Measurements from ENCODE around the gene PRAMEF12. TPM values are rescaled to one million over a fixed set of nuclear protein-coding genes. Genes with fewer than 3 reads are reported as not detected.
"Not testable (repeated sequence)": the region's sequence is repeated elsewhere in the genome, so short reads cannot be mapped to it uniquely, and the experiment has no call there.

The PRAMEF12 gene
- polyA plus RNA-seq (2013, experiment 1 of 2) = not detected
- not detected for polyA plus RNA-seq (2013, experiment 2 of 2)

DNA sequence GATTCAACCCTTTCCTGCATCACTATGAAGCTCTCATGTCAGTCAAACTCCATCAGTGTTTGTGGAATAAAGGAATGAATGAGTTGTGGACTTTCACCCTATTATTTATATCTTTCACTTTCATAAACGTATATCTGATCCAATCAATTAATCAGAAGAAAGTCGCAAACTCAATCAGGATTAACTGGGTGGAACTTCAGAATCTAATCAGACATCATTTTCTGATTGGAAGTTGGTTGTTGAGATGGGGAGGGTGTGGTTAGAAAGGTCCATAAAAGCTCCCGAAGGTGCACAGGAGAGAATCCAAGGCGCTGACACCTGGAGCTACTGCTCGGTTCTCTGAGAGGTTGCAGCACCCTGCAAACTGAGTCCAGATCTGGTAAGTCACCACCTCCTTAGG, at the start of gene PRAMEF12:
TSS of gene PRAMEF12 (plus strand) at position 301 of the 400 bp plus-strand sequence. CDS start 1,130 bp downstream, outside the sequence.
- peaks cover 2% of the 10 kb centered on the region for H3K79me1 ChIP-seq (ENCODE audit: low read depth, low read length)
- no peak for DNase-seq (ENCODE audit: low spot score)
- H3K18ac ChIP-seq (ENCODE audit: low read length) = no peak within 1 kb of the TSS
- H3K27ac ChIP-seq (replicated peaks; ENCODE audit: low read length) = no peak within 1 kb of the TSS
- no peaks in the 10 kb centered on the region for H3K4me1 ChIP-seq (ENCODE audit: control insufficient read depth in 2 of 2, insufficient read depth in 1 of 2, low read depth in 1 of 2, low read length in 2 of 2)
- no peak within 1 kb of the TSS for H3K4me3 ChIP-seq (ENCODE audit: low read length in 2 of 2)
- no peak within 1 kb of the TSS for H4K8ac ChIP-seq (ENCODE audit: low read depth, low read length)
- H3K14ac ChIP-seq (ENCODE audit: low read length) = no peak within 1 kb of the TSS
- H3K9me3 ChIP-seq (replicated peaks in 1 of 2; ENCODE audit: control insufficient read depth in 2 of 2, insufficient read depth in 1 of 2, low read depth in 1 of 2, low read length in 2 of 2) = no peaks in the 10 kb centered on the region
- H3K4me2 ChIP-seq (ENCODE audit: insufficient read depth, low read length, poor library complexity, severe bottlenecking) = no peak within 1 kb of the TSS
- H2BK12ac ChIP-seq (ENCODE audit: low read length) = no peak within 1 kb of the TSS
- no peak within 1 kb of the TSS for H2AK5ac ChIP-seq (ENCODE audit: low read depth, low read length)
- H3K36me3 ChIP-seq (replicated peaks in 1 of 2; ENCODE audit: control insufficient read depth in 2 of 2, insufficient read depth in 2 of 2, low read length in 2 of 2) = no peaks in the 10 kb centered on the region
- WGBS, 2 donors (ENCODE audit: extremely low coverage in 2 of 2, insufficient read length in 2 of 2, insufficient replicate concordance in 1 of 2) = no CpG with 5 or more reads among the region's 5 CpGs
- no peak within 1 kb of the TSS for H2BK120ac ChIP-seq (ENCODE audit: low read depth, low read length)
- H3K27me3 ChIP-seq (ENCODE audit: control insufficient read depth in 3 of 3, insufficient read depth in 3 of 3, low read depth in 1 of 3, low read length in 3 of 3) = peaks cover 0 to 35% (median 4%) of the 10 kb centered on the region in 3 experiments
- no peak within 1 kb of the TSS for H2BK15ac ChIP-seq (ENCODE audit: low read length)
- H2AFZ ChIP-seq (ENCODE audit: low read length) = no peak within 1 kb of the TSS
- H3K4ac ChIP-seq (ENCODE audit: low read length) = no peak within 1 kb of the TSS
- no peak within 1 kb of the TSS for H4K91ac ChIP-seq (ENCODE audit: low read depth, low read length, poor library complexity)
- no peak within 1 kb of the TSS for H2BK5ac ChIP-seq (ENCODE audit: low read length)
- no peak within 1 kb of the TSS for H3K9ac ChIP-seq (ENCODE audit: low read depth, low read length, poor library complexity)
- H3K23ac ChIP-seq (ENCODE audit: low read depth, low read length, poor library complexity) = no peak within 1 kb of the TSS

- no peak overlapping the region for H3K4ac ChIP-seq (ENCODE audit: low read length)
- peaks cover 0 to 4% (median 0%) of the 10 kb centered on the region in 3 experiments for H3K27me3 ChIP-seq (ENCODE audit: control insufficient read depth in 3 of 3, insufficient read depth in 3 of 3, low read depth in 1 of 3, low read length in 3 of 3)
- H3K9ac ChIP-seq (ENCODE audit: low read depth, low read length, poor library complexity) = no peak overlapping the region
- H3K18ac ChIP-seq (ENCODE audit: low read length) = no peak overlapping the region
- no peak overlapping the region for H4K8ac ChIP-seq (ENCODE audit: low read depth, low read length)
- no peak overlapping the region for H2BK12ac ChIP-seq (ENCODE audit: low read length)
- H3K4me1 ChIP-seq (ENCODE audit: control insufficient read depth in 2 of 2, insufficient read depth in 1 of 2, low read depth in 1 of 2, low read length in 2 of 2) = no peaks in the 10 kb centered on the region
- WGBS, 2 donors (ENCODE audit: extremely low coverage in 2 of 2, insufficient read length in 2 of 2, insufficient replicate concordance in 1 of 2) = no CpG with 5 or more reads among the region's 2 CpGs
- no peak overlapping the region for H2BK120ac ChIP-seq (ENCODE audit: low read depth, low read length)
- H3K9me3 ChIP-seq (replicated peaks in 1 of 2; ENCODE audit: control insufficient read depth in 2 of 2, insufficient read depth in 1 of 2, low read depth in 1 of 2, low read length in 2 of 2) = peaks cover 0 to 1% of the 10 kb centered on the region in 2 donors
- no peak overlapping the region for H2AK5ac ChIP-seq (ENCODE audit: low read depth, low read length)
- no peaks in the 10 kb centered on the region for H3K79me1 ChIP-seq (ENCODE audit: low read depth, low read length)
- H3K4me3 ChIP-seq (ENCODE audit: low read length in 2 of 2) = no peak overlapping the region
- no peak overlapping the region for H3K14ac ChIP-seq (ENCODE audit: low read length)
- H3K23ac ChIP-seq (ENCODE audit: low read depth, low read length, poor library complexity) = no peak overlapping the region
- no peak overlapping the region for H2BK15ac ChIP-seq (ENCODE audit: low read length)
- H4K91ac ChIP-seq (ENCODE audit: low read depth, low read length, poor library complexity) = no peak overlapping the region
- no peak overlapping the region for H2BK5ac ChIP-seq (ENCODE audit: low read length)
- no peak overlapping the region for H2AFZ ChIP-seq (ENCODE audit: low read length)
- no peak overlapping the region for H3K4me2 ChIP-seq (ENCODE audit: insufficient read depth, low read length, poor library complexity, severe bottlenecking)
- H3K27ac ChIP-seq (replicated peaks; ENCODE audit: low read length) = no peak overlapping the region
- no peak for DNase-seq (ENCODE audit: low spot score)
- H3K36me3 ChIP-seq (replicated peaks in 1 of 2; ENCODE audit: control insufficient read depth in 2 of 2, insufficient read depth in 2 of 2, low read length in 2 of 2) = no peaks in the 10 kb centered on the region
These were observed 45.1 kb upstream of the PRAMEF12 start for GRCh38 chr1:12728391-12728790.

DNA sequence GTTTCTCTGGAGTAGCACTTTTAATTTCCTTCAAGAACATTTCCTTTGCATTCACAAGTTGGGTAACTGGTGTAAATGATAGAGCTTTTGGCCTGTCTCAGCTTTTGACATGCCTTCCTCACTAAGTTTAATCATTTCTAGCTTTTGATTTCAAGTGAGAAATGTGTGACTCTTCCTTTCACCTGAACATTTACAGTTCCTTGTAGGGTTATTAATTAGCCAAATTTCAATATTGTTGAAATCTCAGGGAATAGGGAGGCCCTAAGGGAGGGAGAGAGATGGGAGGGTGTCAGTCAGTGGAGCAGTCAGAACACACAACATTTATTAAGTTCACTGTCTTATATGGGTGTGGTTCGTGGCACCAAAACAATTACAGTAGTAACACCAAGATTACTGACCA, 43.4 kb upstream of the PRAMEF12 start:
- no peak for DNase-seq (ENCODE audit: low spot score)
- Histone ChIP-seq H3K14ac (ENCODE audit: low read length) (no peak overlapping the region), H2BK120ac (ENCODE audit: low read depth, low read length) (no peak overlapping the region), H3K4me2 (ENCODE audit: insufficient read depth, low read length, poor library complexity, severe bottlenecking) (no peak overlapping the region), H3K9ac (ENCODE audit: low read depth, low read length, poor library complexity) (no peak overlapping the region), H2BK15ac (ENCODE audit: low read length) (no peak overlapping the region), H3K9me3 (replicated peaks in 1 of 2; ENCODE audit: control insufficient read depth in 2 of 2, insufficient read depth in 1 of 2, low read depth in 1 of 2, low read length in 2 of 2) (peaks cover 0 to 1% of the 10 kb centered on the region in 2 donors), H3K27me3 (ENCODE audit: control insufficient read depth in 3 of 3, insufficient read depth in 3 of 3, low read depth in 1 of 3, low read length in 3 of 3) (no peaks in the 10 kb centered on the region), H2BK5ac (ENCODE audit: low read length) (no peak overlapping the region), H3K4ac (ENCODE audit: low read length) (no peak overlapping the region), H3K36me3 (replicated peaks in 1 of 2; ENCODE audit: control insufficient read depth in 2 of 2, insufficient read depth in 2 of 2, low read length in 2 of 2) (no peaks in the 10 kb centered on the region), H4K91ac (ENCODE audit: low read depth, low read length, poor library complexity) (no peak overlapping the region), H2BK12ac (ENCODE audit: low read length) (no peak overlapping the region), H3K27ac (replicated peaks; ENCODE audit: low read length) (no peak overlapping the region), H4K8ac (ENCODE audit: low read depth, low read length) (no peak overlapping the region), H3K4me1 (ENCODE audit: control insufficient read depth in 2 of 2, insufficient read depth in 1 of 2, low read depth in 1 of 2, low read length in 2 of 2) (no peaks in the 10 kb centered on the region), H3K79me1 (ENCODE audit: low read depth, low read length) (no peaks in the 10 kb centered on the region), H2AFZ (ENCODE audit: low read length) (no peak overlapping the region), H3K4me3 (ENCODE audit: low read length in 2 of 2) (no peak overlapping the region), H3K23ac (ENCODE audit: low read depth, low read length, poor library complexity) (no peak overlapping the region), H2AK5ac (ENCODE audit: low read depth, low read length) (no peak overlapping the region), H3K18ac (ENCODE audit: low read length) (no peak overlapping the region)
- no CpG with 5 or more reads among the region's 1 CpG for WGBS, 2 donors (ENCODE audit: extremely low coverage in 2 of 2, insufficient read length in 2 of 2, insufficient replicate concordance in 1 of 2)

- H3K36me3 ChIP-seq (replicated peaks in 1 of 2; ENCODE audit: control insufficient read depth in 2 of 2, insufficient read depth in 2 of 2, low read length in 2 of 2); DNase-seq (ENCODE audit: low spot score); H3K27ac ChIP-seq (replicated peaks; ENCODE audit: low read length); H3K4me2 ChIP-seq (ENCODE audit: insufficient read depth, low read length, poor library complexity, severe bottlenecking); H3K23ac ChIP-seq (ENCODE audit: low read depth, low read length, poor library complexity); H3K9me3 ChIP-seq (replicated peaks in 1 of 2; ENCODE audit: control insufficient read depth in 2 of 2, insufficient read depth in 1 of 2, low read depth in 1 of 2, low read length in 2 of 2); H2BK120ac ChIP-seq (ENCODE audit: low read depth, low read length); H2BK15ac ChIP-seq (ENCODE audit: low read length); H3K4me1 ChIP-seq (ENCODE audit: control insufficient read depth in 2 of 2, insufficient read depth in 1 of 2, low read depth in 1 of 2, low read length in 2 of 2); H4K8ac ChIP-seq (ENCODE audit: low read depth, low read length); H3K14ac ChIP-seq (ENCODE audit: low read length); H2BK12ac ChIP-seq (ENCODE audit: low read length); H2BK5ac ChIP-seq (ENCODE audit: low read length); H2AK5ac ChIP-seq (ENCODE audit: low read depth, low read length); H3K18ac ChIP-seq (ENCODE audit: low read length); H4K91ac ChIP-seq (ENCODE audit: low read depth, low read length, poor library complexity); H3K27me3 ChIP-seq (ENCODE audit: control insufficient read depth in 3 of 3, insufficient read depth in 3 of 3, low read depth in 1 of 3, low read length in 3 of 3); H3K79me1 ChIP-seq (ENCODE audit: low read depth, low read length); H2AFZ ChIP-seq (ENCODE audit: low read length); H3K4ac ChIP-seq (ENCODE audit: low read length); H3K4me3 ChIP-seq (ENCODE audit: low read length in 2 of 2); H3K9ac ChIP-seq (ENCODE audit: low read depth, low read length, poor library complexity): not testable (repeated sequence)
- no CpG with 5 or more reads among the region's 2 CpGs for WGBS, 2 donors (ENCODE audit: extremely low coverage in 2 of 2, insufficient read length in 2 of 2, insufficient replicate concordance in 1 of 2)
These were observed 42.5 kb upstream of the PRAMEF12 start for GRCh38 chr1:12731084-12731483.

All from neuronal stem cell (in vitro differentiated cells).